ENCODE measurements around the gene IFT80. TPM values are rescaled to one million over a fixed set of nuclear protein-coding genes. Genes with fewer than 3 reads are reported as not detected.
"Not testable (repeated sequence)": the region's sequence is repeated elsewhere in the genome, so short reads cannot be mapped to it uniquely, and the experiment has no call there.

The IFT80 gene
- total and polyA plus RNA-seq, 3 donors from 2014 or later: 32.0 to 74.9 (median 55.4) TPM

DNA sequence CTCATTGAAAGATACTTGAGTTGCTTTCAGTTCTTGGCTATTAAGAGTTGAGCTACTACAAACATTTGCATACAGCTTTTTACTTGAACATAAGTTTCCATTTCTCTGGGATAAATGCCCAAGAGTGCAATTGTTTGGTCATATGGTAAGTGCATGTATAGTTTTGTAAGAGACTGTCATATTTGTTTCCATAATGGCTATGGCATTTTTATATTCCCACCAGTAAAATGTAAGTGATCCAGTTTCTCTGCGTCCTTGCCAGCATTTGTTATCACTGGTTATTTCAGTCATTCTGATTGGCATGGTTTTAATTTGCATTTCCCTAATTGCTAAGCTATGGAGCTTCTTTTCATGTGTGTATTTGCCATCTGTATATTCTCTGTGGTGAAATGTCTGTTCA, 151.3 kb downstream of the IFT80 start:
- TF ChIP-seq CTCF (IDR thresholded peaks at IDR 0.05) (no peak), POLR2A (IDR thresholded peaks at IDR 0.05) (no peak)
- 69 to 91% methylated on average over 1 of the region's 1 CpG for WGBS, 2 donors
- no peaks in the 10 kb centered on the region for H3K4me1 ChIP-seq
- H3K36me3 ChIP-seq (ENCODE audit: low read depth, missing control alignments): no peaks in the 10 kb centered on the region
- no peak overlapping the region for H3K4me3 ChIP-seq
- H3K27ac ChIP-seq: no peak overlapping the region
- no peak for DNase-seq
- intact Hi-C loops (cut with DNase I; ENCODE audit: low total_unique reads): no loop called here
- H3K27me3 ChIP-seq: no peaks in the 10 kb centered on the region
- no peaks in the 10 kb centered on the region for H3K9me3 ChIP-seq

DNA sequence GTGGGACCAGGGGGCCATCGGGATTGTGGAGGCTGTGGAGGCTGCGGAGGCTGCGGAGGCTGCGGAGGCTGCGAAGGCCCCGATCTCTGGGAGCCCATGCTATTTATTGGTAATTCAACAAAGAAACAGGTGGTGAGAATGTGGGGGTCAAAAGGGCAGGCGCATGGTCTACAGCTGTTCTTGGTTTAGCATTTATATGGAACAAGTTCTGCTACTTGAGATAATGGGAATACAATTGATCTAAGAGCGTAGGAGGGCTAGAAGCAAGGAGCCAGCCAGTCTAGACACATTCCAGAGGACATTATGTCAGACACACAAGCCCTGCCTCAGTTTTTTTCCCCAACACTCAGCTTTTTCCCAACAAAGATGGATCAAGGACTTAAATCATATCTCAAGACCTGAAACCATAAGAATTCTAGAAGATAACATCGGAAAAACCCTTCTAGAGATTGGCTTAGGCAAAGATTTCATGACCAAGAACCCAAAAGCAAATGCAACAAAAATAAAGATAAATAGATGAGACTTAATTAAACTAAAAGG, 153.7 kb downstream of the IFT80 start:
- intact Hi-C loops (cut with DNase I; ENCODE audit: low total_unique reads): no loop called here
- TF ChIP-seq POLR2A (IDR thresholded peaks at IDR 0.05) (no peak), CTCF (IDR thresholded peaks at IDR 0.05) (no peak)
- DNase-seq: no peak
- H3K9me3 ChIP-seq: no peaks in the 10 kb centered on the region
- no peak overlapping the region for H3K27ac ChIP-seq
- no peaks in the 10 kb centered on the region for H3K4me1 ChIP-seq
- WGBS, 2 donors: 89 to 92% methylated on average over 9 of the region's 9 CpGs
- H3K4me3 ChIP-seq: no peak overlapping the region
- H3K27me3 ChIP-seq: no peaks in the 10 kb centered on the region
- no peaks in the 10 kb centered on the region for H3K36me3 ChIP-seq (ENCODE audit: low read depth, missing control alignments)

- DNase-seq; H3K9me3 ChIP-seq; intact Hi-C loops (cut with DNase I; ENCODE audit: low total_unique reads); H3K27me3 ChIP-seq; H3K27ac ChIP-seq; H3K4me1 ChIP-seq; H3K36me3 ChIP-seq (ENCODE audit: low read depth, missing control alignments); H3K4me3 ChIP-seq: not testable (repeated sequence)
- 88 to 90% methylated on average over 6 of the region's 6 CpGs for WGBS, 2 donors
These were observed 158.3 kb downstream of the IFT80 start for GRCh38 chr3:160240719-160241118.

DNA sequence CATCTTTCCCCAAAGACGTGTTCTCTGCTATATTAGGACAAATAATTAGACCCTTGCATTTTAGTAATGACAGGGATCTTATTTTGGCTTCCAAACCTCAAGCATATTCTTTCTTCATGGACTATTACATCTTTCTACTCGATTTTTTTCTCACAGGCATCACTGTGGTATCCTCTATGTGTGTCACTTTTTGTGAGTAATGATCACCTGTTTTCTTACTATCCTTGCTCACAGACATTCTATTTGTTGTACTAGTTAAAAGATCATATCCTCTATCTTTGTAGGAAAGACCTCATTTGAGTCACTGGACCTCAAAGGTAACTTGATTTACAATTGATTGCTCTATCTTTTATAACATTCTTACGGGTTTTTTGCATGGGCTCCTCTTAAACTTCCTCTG, 167.0 kb downstream of the IFT80 start:
- TF ChIP-seq CTCF (IDR thresholded peaks at IDR 0.05) (no peak), POLR2A (IDR thresholded peaks at IDR 0.05) (no peak)
- no peaks in the 10 kb centered on the region for H3K4me1 ChIP-seq
- no peaks in the 10 kb centered on the region for H3K36me3 ChIP-seq (ENCODE audit: low read depth, missing control alignments)
- no peak overlapping the region for H3K4me3 ChIP-seq
- no peak overlapping the region for H3K27ac ChIP-seq
- 80 to 87% methylated on average over 3 of the region's 3 CpGs for WGBS, 2 donors
- no peaks in the 10 kb centered on the region for H3K9me3 ChIP-seq
- intact Hi-C loops (cut with DNase I; ENCODE audit: low total_unique reads): no loop called here
- DNase-seq: no peak
- H3K27me3 ChIP-seq: no peaks in the 10 kb centered on the region

GRCh38 chr3:160227419-160227818, 171.6 kb downstream of the IFT80 start:
- Histone ChIP-seq H3K4me3 (no peak overlapping the region), H3K4me1 (peaks cover 8% of the 10 kb centered on the region), H3K27ac (no peak overlapping the region), H3K36me3 (ENCODE audit: low read depth, missing control alignments) (no peaks in the 10 kb centered on the region), H3K9me3 (no peaks in the 10 kb centered on the region), H3K27me3 (no peaks in the 10 kb centered on the region)
- DNase-seq: no peak
- intact Hi-C loops (cut with DNase I; ENCODE audit: low total_unique reads): no loop called here
- no peak for TF ChIP-seq CTCF (IDR thresholded peaks at IDR 0.05)
- no peak for TF ChIP-seq POLR2A (IDR thresholded peaks at IDR 0.05)
- WGBS, 2 donors: 59 to 63% methylated on average over 3 of the region's 3 CpGs
